T-helper 1 cell treated with Interleukin-12 subunit alpha and Interleukin-12 subunit beta and Interleukin-4 antibody, amounts not matched to agents 30 μg/mL and 1 μg/mL, for 36 hours (primary cell): ENCODE results near the gene ZSCAN30.
A peak's percentile ranks its signal among the peaks of the same experiment; 100 is the strongest.

Experiments
- H3K27ac Mint-ChIP-seq: one replicate; pipeline ENCODE4 v1.8.0; 2021; ENCODE audit warnings: mild to moderate bottlenecking, mixed read lengths
- H3K27me3 Mint-ChIP-seq: one replicate; pipeline ENCODE4 v1.8.0; 2021; ENCODE audit warnings: low read depth, mixed read lengths
- H3K36me3 Mint-ChIP-seq: one replicate; pipeline ENCODE4 v1.8.0; 2021; ENCODE audit warnings: low read depth, mixed read lengths
- H3K4me1 Mint-ChIP-seq: one replicate; pipeline ENCODE4 v1.8.0; 2021; ENCODE audit warnings: low read depth, mixed read lengths
- H3K4me3 Mint-ChIP-seq: one replicate; pipeline ENCODE4 v1.8.0; 2021; ENCODE audit warnings: mild to moderate bottlenecking, moderate library complexity, mixed read lengths
- H3K9me3 Mint-ChIP-seq: one replicate; pipeline ENCODE4 v1.8.0; 2021; ENCODE audit warnings: mixed read lengths

Gene ZSCAN30

DNA sequence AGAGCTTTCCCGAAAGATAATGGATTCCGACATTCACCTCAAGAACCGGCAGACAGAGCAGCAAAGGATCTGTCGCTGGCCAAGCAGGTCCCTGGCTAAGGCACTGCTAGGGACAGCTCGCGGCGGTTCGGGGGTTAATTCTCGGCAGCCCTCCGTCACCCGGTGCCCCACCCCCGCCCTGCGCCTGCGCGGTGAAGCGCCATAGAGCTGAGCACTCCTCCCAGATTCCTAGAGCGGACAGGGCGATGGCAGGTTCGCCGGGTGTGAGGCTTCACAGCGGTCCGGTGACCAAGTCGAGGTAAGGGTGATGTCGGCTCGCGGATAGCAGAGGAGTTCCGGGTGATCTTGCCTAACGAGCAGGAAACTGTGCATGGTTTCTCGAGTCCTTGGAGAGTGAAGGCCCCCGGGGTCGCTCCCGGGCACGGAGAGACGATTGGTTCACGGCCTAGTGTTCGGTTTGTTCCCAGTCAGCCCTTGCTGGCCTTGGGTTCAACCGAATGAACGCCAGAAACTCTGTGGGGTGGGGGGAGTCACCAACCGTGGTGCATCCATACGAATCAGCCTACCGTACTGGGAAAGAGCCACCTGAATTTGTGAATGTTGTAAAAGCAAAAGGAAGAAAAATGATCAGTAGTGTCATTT is at the start of gene ZSCAN30:
Gene ZSCAN30, minus strand, starts transcription at position 136 of the 642 bp plus-strand sequence. CDS start 25,877 bp downstream, outside the sequence.
- Mint-ChIP-seq H3K4me1 (peaks cover 28% of the 10 kb centered on the region), H3K9me3 (peaks cover 28% of the 10 kb centered on the region), H3K27ac (peak within 1 kb of the TSS; percentile 97), H3K36me3 (peaks cover 52% of the 10 kb centered on the region), H3K4me3 (peak within 1 kb of the TSS; percentile 99), H3K27me3 (no peaks in the 10 kb centered on the region)

DNA sequence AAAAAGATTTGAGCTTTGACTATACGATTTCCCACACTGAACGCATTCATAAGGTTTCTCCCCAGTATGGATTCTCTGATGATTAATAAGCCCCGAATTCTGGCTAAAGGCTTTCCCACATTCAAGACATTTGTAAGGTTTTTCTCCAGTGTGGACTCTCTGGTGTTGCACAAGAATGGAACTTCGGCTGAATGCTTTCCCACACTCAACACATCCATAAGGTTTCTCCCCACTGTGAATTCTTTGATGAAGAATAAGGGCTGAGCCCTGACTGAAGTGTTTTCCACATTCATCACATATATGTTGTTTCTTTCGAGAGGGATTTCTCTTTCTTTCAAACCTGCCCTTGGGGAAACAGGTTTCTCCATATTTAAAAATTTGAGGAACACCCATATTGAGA is 47.3 kb upstream of the ZSCAN30 start:
- peaks cover 79% of the 10 kb centered on the region for H3K36me3 Mint-ChIP-seq
- H3K4me3 Mint-ChIP-seq: no peak overlapping the region
- no peak overlapping the region for H3K27ac Mint-ChIP-seq
- H3K4me1 Mint-ChIP-seq: peaks cover 9% of the 10 kb centered on the region
- peaks cover 4% of the 10 kb centered on the region for H3K9me3 Mint-ChIP-seq
- H3K27me3 Mint-ChIP-seq: no peaks in the 10 kb centered on the region

- Mint-ChIP-seq H3K4me1 (peaks cover 7% of the 10 kb centered on the region), H3K36me3 (peaks cover 79% of the 10 kb centered on the region), H3K9me3 (peaks cover 4% of the 10 kb centered on the region), H3K27ac (no peak overlapping the region), H3K4me3 (no peak overlapping the region), H3K27me3 (no peaks in the 10 kb centered on the region)
These were observed 45.8 kb upstream of the ZSCAN30 start for GRCh38 chr18:35335866-35336265.

DNA sequence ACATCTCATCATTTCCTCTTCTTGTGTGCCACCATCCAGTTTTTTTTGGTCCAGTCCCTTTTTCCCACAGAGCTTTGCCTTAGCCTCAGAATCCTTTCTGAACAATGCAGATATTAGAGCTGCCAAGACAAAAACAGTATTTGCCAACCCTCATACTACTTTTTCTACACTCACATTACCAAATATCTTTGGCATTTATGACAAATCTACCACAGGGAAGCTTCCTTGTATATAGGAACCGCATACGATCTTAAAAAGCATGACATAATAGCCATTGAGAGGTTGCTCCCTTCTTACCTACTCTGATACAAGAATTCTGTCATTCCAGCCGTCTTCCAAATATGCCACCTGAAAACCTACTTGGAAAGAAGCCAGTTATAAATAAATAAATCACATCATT is 44.8 kb upstream of the ZSCAN30 start:
- Mint-ChIP-seq H3K4me3 (no peak overlapping the region), H3K27ac (no peak overlapping the region), H3K27me3 (no peaks in the 10 kb centered on the region), H3K4me1 (peaks cover 5% of the 10 kb centered on the region), H3K9me3 (peaks cover 4% of the 10 kb centered on the region), H3K36me3 (peaks cover 71% of the 10 kb centered on the region)

- H3K4me1 Mint-ChIP-seq: peaks cover 5% of the 10 kb centered on the region
- H3K4me3 Mint-ChIP-seq: no peak overlapping the region
- H3K27me3 Mint-ChIP-seq: no peaks in the 10 kb centered on the region
- H3K27ac Mint-ChIP-seq: no peak overlapping the region
- peaks cover 4% of the 10 kb centered on the region for H3K9me3 Mint-ChIP-seq
- peaks cover 65% of the 10 kb centered on the region for H3K36me3 Mint-ChIP-seq
These were observed 44.2 kb upstream of the ZSCAN30 start for GRCh38 chr18:35334212-35334611.

DNA sequence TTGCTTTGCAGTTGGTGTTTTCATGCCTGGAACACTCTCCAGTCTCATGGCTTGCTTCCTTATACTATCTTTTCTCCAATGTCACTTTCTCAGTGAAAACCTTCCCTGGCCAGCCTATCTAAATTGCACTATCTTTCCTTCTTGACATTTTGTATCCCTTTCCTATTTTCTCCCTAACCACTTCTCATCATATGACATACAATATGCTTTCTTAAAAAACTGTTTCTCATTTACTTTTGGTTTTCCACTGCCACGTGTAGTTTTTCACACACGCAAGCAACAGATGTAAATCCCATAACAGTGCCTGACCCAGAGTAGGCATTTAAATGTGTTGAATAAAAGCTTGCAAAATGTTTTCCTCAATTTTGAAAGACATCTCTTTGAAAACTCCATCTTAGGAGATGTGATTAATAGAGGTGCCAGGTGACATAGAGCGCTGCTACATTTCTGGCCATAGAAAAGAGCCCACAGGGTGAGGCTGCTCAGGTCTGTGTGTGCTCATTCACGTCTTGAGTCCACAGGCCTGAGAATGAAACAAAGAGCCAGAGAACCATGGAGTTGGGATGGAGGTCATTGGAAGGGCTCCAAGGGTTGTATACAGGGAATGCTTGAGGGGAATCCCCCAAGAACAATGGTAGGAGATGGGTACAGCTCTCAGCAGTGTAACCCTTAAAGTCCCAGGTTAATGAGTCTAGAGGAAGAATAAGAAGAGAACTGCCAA is 41.5 kb upstream of the ZSCAN30 start:
- Mint-ChIP-seq H3K9me3 (peaks cover 4% of the 10 kb centered on the region), H3K4me3 (no peak overlapping the region), H3K27ac (no peak overlapping the region), H3K36me3 (peaks cover 45% of the 10 kb centered on the region), H3K4me1 (peaks cover under 1% of the 10 kb centered on the region), H3K27me3 (no peaks in the 10 kb centered on the region)

DNA sequence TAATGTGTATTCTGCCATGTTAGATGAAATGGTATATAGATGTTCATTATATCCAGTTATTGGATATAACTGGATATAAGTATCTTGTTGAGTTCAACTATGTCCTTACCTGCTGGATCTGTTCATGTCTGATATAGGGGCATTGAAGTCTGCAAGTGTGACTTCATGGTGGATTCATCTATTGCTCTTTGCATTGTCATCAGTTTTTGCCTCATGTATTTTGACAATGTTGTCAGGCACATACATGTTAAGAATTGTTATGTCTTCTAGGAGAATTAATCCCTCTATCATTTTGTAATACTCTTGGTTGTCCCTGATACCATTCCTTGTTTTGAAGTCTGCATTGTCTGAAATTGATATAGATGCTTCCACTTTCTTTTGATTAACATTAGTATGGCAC is 38.8 kb upstream of the ZSCAN30 start:
- H3K27ac Mint-ChIP-seq: no peak overlapping the region
- H3K4me1 Mint-ChIP-seq: no peaks in the 10 kb centered on the region
- peaks cover 4% of the 10 kb centered on the region for H3K9me3 Mint-ChIP-seq
- no peak overlapping the region for H3K4me3 Mint-ChIP-seq
- H3K36me3 Mint-ChIP-seq: peaks cover 21% of the 10 kb centered on the region
- no peaks in the 10 kb centered on the region for H3K27me3 Mint-ChIP-seq

- H3K27ac Mint-ChIP-seq: no peak overlapping the region
- no peaks in the 10 kb centered on the region for H3K4me1 Mint-ChIP-seq
- H3K9me3 Mint-ChIP-seq: no peaks in the 10 kb centered on the region
- no peak overlapping the region for H3K4me3 Mint-ChIP-seq
- peaks cover 6% of the 10 kb centered on the region for H3K36me3 Mint-ChIP-seq
- H3K27me3 Mint-ChIP-seq: no peaks in the 10 kb centered on the region
These were observed 36.8 kb upstream of the ZSCAN30 start for GRCh38 chr18:35326695-35327387.

GRCh38 chr18:35324926-35325655 is 35.1 kb upstream of the ZSCAN30 start:
- no peak overlapping the region for H3K27ac Mint-ChIP-seq
- no peaks in the 10 kb centered on the region for H3K9me3 Mint-ChIP-seq
- no peaks in the 10 kb centered on the region for H3K4me1 Mint-ChIP-seq
- H3K4me3 Mint-ChIP-seq: no peak overlapping the region
- H3K36me3 Mint-ChIP-seq: peaks cover 6% of the 10 kb centered on the region
- no peaks in the 10 kb centered on the region for H3K27me3 Mint-ChIP-seq

- Mint-ChIP-seq H3K4me1 (no peaks in the 10 kb centered on the region), H3K36me3 (peaks cover 3% of the 10 kb centered on the region), H3K9me3 (no peaks in the 10 kb centered on the region), H3K27ac (no peak overlapping the region), H3K27me3 (no peaks in the 10 kb centered on the region), H3K4me3 (no peak overlapping the region)
These were observed 32.7 kb upstream of the ZSCAN30 start for GRCh38 chr18:35322486-35323458.

- Mint-ChIP-seq H3K27me3 (no peaks in the 10 kb centered on the region), H3K4me3 (no peak overlapping the region)
These were observed 21.5 kb upstream of the ZSCAN30 start for GRCh38 chr18:35311496-35311895.

GRCh38 chr18:35306588-35307250 is 16.7 kb upstream of the ZSCAN30 start:
- peaks cover 65% of the 10 kb centered on the region for H3K36me3 Mint-ChIP-seq
- H3K9me3 Mint-ChIP-seq: peaks cover 80% of the 10 kb centered on the region

More at GRCh38 chr18:35311496-35311895, 21.5 kb upstream of the ZSCAN30 start:
- Mint-ChIP-seq H3K4me1 (no peaks in the 10 kb centered on the region), H3K36me3 (peaks cover 26% of the 10 kb centered on the region), H3K27ac (no peak overlapping the region), H3K9me3 (peaks cover 78% of the 10 kb centered on the region)

GRCh38 chr18:35303610-35304009 is 13.6 kb upstream of the ZSCAN30 start:
- Mint-ChIP-seq H3K27me3 (no peaks in the 10 kb centered on the region), H3K4me3 (no peak overlapping the region), H3K36me3 (peaks cover 81% of the 10 kb centered on the region), H3K9me3 (peaks cover 78% of the 10 kb centered on the region), H3K27ac (no peak overlapping the region), H3K4me1 (no peaks in the 10 kb centered on the region)

More at GRCh38 chr18:35306588-35307250, 16.7 kb upstream of the ZSCAN30 start:
- no peak overlapping the region for H3K27ac Mint-ChIP-seq
- no peak overlapping the region for H3K4me3 Mint-ChIP-seq
- H3K27me3 Mint-ChIP-seq: no peaks in the 10 kb centered on the region
- no peaks in the 10 kb centered on the region for H3K4me1 Mint-ChIP-seq
